Astrocyte (in vitro differentiated cells and primary cell): ENCODE results near the gene GLYATL1.

Experiments used
- CTCF ChIP-seq: IDR thresholded peaks from 2 replicates; pipeline ENCODE4 v1.5.1; 2011; ENCODE audit warnings: low read depth, mild to moderate bottlenecking, inconsistent platforms, low read length, moderate library complexity; ENCODE audit not compliant: insufficient read depth
- EZH2 ChIP-seq: IDR thresholded peaks from 2 replicates; pipeline ENCODE4 v1.6.1; 2012; ENCODE audit warnings: mild to moderate bottlenecking, low read length, inconsistent platforms; ENCODE audit not compliant: insufficient read depth

DNA sequence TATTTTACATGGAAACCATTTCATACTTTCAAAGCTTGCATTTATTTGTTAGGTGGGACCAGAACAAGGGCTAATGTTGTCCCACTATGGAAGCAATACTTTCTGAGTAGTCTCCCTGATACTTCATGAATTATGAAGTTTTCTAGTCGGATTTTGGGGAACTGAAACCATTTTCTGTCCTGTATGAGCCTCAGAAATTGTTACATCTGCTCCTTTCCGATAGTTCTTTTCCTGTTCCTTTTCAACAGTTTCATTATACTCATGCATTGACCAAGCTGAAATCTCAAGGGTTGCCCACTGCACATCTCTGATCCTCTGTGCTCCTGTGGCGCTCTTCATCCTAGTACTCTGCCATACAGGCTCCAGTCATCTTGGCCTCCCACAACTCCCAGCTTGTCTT is 31.5 kb upstream of the GLYATL1 start:
- TF ChIP-seq CTCF, result no peak
- no peak for TF ChIP-seq EZH2
